HEK293 (cell line): ENCODE data around the gene GATA2.

Experiments used
- CTCF ChIA-PET: fragments of 350-600 bp; formaldehyde crosslinking; extraction: SDS; loops from one replicate; lab custom pipeline; 2021; ENCODE audit warnings: antibody characterized with exemption; lab: Yijun Ruan, JAX
- POLR2A ChIA-PET: fragments of 300-600 bp; formaldehyde crosslinking; extraction: SDS; loops from one replicate; lab custom pipeline; 2020; ENCODE audit warnings: antibody characterized with exemption, inconsistent platforms; lab: Yijun Ruan, JAX
- H3K27ac ChIP-seq: fragments of 200-500 bp; sonication (Bioruptor generic); 2 replicates; pipeline ENCODE4 v1.5.1; 2014; ENCODE audit warnings: low read depth, low read length, control low read depth, inconsistent platforms; ENCODE audit errors: extremely low read depth
- H3K36me3 ChIP-seq, 2 experiments: fragments of 200-500 bp in 1 of 2; sonication (Bioruptor generic) in 1 of 2; 1 replicate in 1 of 2; 2 replicates in 1 of 2; pipeline ENCODE4 v1.5.1; 2014 to 2017; ENCODE audit warnings: inconsistent platforms in 2 of 2, low read length in 2 of 2; ENCODE audit not compliant: control insufficient read depth in 2 of 2, insufficient read depth in 1 of 2
- H3K4me1 ChIP-seq: fragments of 200-500 bp; sonication (Bioruptor generic); 2 replicates; pipeline ENCODE4 v1.5.1; 2014; ENCODE audit warnings: mild to moderate bottlenecking, low read length, inconsistent platforms; ENCODE audit not compliant: control insufficient read depth, insufficient read depth
- H3K4me3 ChIP-seq: 2 replicates; pipeline ENCODE4 v1.5.1; 2011; ENCODE audit warnings: low read depth, mild to moderate bottlenecking, control low read depth, low read length, moderate library complexity
- H3K9me3 ChIP-seq: fragments of 200-500 bp; sonication (Bioruptor generic); 2 replicates; pipeline ENCODE4 v1.5.1; 2014; ENCODE audit warnings: low read depth, low read length, inconsistent platforms; ENCODE audit not compliant: control insufficient read depth, insufficient read depth
- AEBP2 ChIP-seq: fragments of 450-650 bp; formaldehyde crosslinking; IDR thresholded peaks from 2 replicates; pipeline ENCODE4 v1.5.1; 2016; ENCODE audit warnings: missing biosample characterization, missing genetic modification characterization, borderline replicate concordance
- ATF2 ChIP-seq: fragments of 450-650 bp; formaldehyde crosslinking; IDR thresholded peaks from 2 replicates; pipeline ENCODE4 v1.5.1; 2016; ENCODE audit warnings: missing biosample characterization, missing genetic modification characterization, low read depth
- BCL6B ChIP-seq: fragments of 450-650 bp; formaldehyde crosslinking; IDR thresholded peaks from 2 replicates; pipeline ENCODE4 v1.5.1; 2017; ENCODE audit warnings: missing biosample characterization, missing genetic modification characterization
- GLI4 ChIP-seq: fragments of 450-650 bp; formaldehyde crosslinking; IDR thresholded peaks from 2 replicates; pipeline ENCODE4 v1.5.1; 2016; ENCODE audit warnings: missing biosample characterization, missing genetic modification characterization
- GLIS1 ChIP-seq: fragments of 450-650 bp; formaldehyde crosslinking; IDR thresholded peaks from 2 replicates; pipeline ENCODE4 v1.5.1; 2016; ENCODE audit warnings: missing biosample characterization, missing genetic modification characterization
- KLF16 ChIP-seq: fragments of 450-650 bp; formaldehyde crosslinking; IDR thresholded peaks from 2 replicates; pipeline ENCODE4 v1.5.1; 2017; ENCODE audit warnings: missing biosample characterization, missing genetic modification characterization
- RBAK ChIP-seq: fragments of 450-650 bp; formaldehyde crosslinking; IDR thresholded peaks from 2 replicates; pipeline ENCODE4 v1.5.1; 2016; ENCODE audit warnings: missing biosample characterization, missing genetic modification characterization
- SP3 ChIP-seq: fragments of 450-650 bp; formaldehyde crosslinking; IDR thresholded peaks from 2 replicates; pipeline ENCODE4 v1.5.1; 2016; ENCODE audit warnings: missing biosample characterization, missing genetic modification characterization
- TRIM28 ChIP-seq: IDR thresholded peaks from 2 replicates; pipeline ENCODE4 v1.6.1; 2011; ENCODE audit warnings: low read length, control low read depth, borderline replicate concordance
- TSHZ1 ChIP-seq: fragments of 450-650 bp; formaldehyde crosslinking; IDR thresholded peaks from 2 replicates; pipeline ENCODE4 v1.5.1; 2016; ENCODE audit warnings: missing biosample characterization, missing genetic modification characterization, borderline replicate concordance
- WT1 ChIP-seq: fragments of 450-650 bp; formaldehyde crosslinking; IDR thresholded peaks from 2 replicates; pipeline ENCODE4 v1.5.1; 2016; ENCODE audit warnings: missing biosample characterization, missing genetic modification characterization
- ZBTB44 ChIP-seq: fragments of 450-650 bp; IDR thresholded peaks from 2 replicates; pipeline ENCODE4 v1.5.1; 2018; ENCODE audit warnings: missing biosample characterization, mild to moderate bottlenecking, missing genetic modification characterization
- ZNF26 ChIP-seq: fragments of 450-650 bp; formaldehyde crosslinking; IDR thresholded peaks from 2 replicates; pipeline ENCODE4 v1.5.1; 2016; ENCODE audit warnings: missing biosample characterization, missing genetic modification characterization
- ZNF394 ChIP-seq: fragments of 450-650 bp; formaldehyde crosslinking; IDR thresholded peaks from 2 replicates; pipeline ENCODE4 v1.5.1; 2016; ENCODE audit warnings: missing biosample characterization, missing genetic modification characterization, mild to moderate bottlenecking, moderate library complexity, borderline replicate concordance
- ZNF488 ChIP-seq: fragments of 450-650 bp; formaldehyde crosslinking; IDR thresholded peaks from 2 replicates; pipeline ENCODE4 v1.5.1; 2016; ENCODE audit warnings: missing biosample characterization, missing genetic modification characterization
- ZNF621 ChIP-seq: fragments of 450-650 bp; formaldehyde crosslinking; IDR thresholded peaks from 2 replicates; pipeline ENCODE4 v1.5.1; 2017; ENCODE audit warnings: missing biosample characterization, missing genetic modification characterization
- ZNF660 ChIP-seq: fragments of 450-650 bp; IDR thresholded peaks from 2 replicates; pipeline ENCODE4 v1.5.1; 2018; ENCODE audit warnings: missing biosample characterization, mild to moderate bottlenecking, missing genetic modification characterization
- ZNF791 ChIP-seq: fragments of 450-650 bp; formaldehyde crosslinking; IDR thresholded peaks from 2 replicates; pipeline ENCODE4 v1.5.1; 2016; ENCODE audit warnings: missing biosample characterization, missing genetic modification characterization
- ZNF792 ChIP-seq: fragments of 450-650 bp; formaldehyde crosslinking; IDR thresholded peaks from 2 replicates; pipeline ENCODE4 v1.5.1; 2016; ENCODE audit warnings: missing biosample characterization, missing genetic modification characterization
- ZNF830 ChIP-seq: fragments of 450-650 bp; IDR thresholded peaks from 2 replicates; pipeline ENCODE4 v1.5.0; 2018; ENCODE audit warnings: missing biosample characterization, missing genetic modification characterization, low read depth, mild to moderate bottlenecking, moderate library complexity
- ZSCAN16 ChIP-seq: fragments of 450-650 bp; formaldehyde crosslinking; IDR thresholded peaks from 2 replicates; pipeline ENCODE4 v1.5.1; 2016; ENCODE audit warnings: missing biosample characterization, missing genetic modification characterization

Gene GATA2

GRCh38 chr3:128541246-128541645 lies 48.2 kb upstream of the GATA2 start:
- H3K4me1 ChIP-seq: no peaks in the 10 kb centered on the region
- ChIA-PET CTCF (no interaction called here), POLR2A (no interaction called here)
- no peaks in the 10 kb centered on the region for H3K9me3 ChIP-seq
- H3K27ac ChIP-seq: no peak overlapping the region
- TF ChIP-seq ZSCAN16 (tag by site-specific recombination) (no peak), ZNF488 (tag by site-specific recombination) (no peak), ZNF394 (tag by site-specific recombination) (no peak), ZNF792 (tag by site-specific recombination) (no peak), ZNF660 (tag by site-specific recombination) (no peak), ZNF791 (tag by site-specific recombination) (no peak), ZNF26 (tag by site-specific recombination) (no peak), AEBP2 (tag by site-specific recombination) (no peak), BCL6B (tag by site-specific recombination) (no peak), ZNF621 (tag by site-specific recombination) (no peak), GLI4 (tag by site-specific recombination) (no peak), KLF16 (tag by site-specific recombination) (no peak), TRIM28 (no peak)
- TF ChIP-seq, all 188 proteins: peak for 0
- no peak overlapping the region for H3K4me3 ChIP-seq
- no peaks in the 10 kb centered on the region for H3K36me3 ChIP-seq

GRCh38 chr3:128539376-128539775 lies 46.4 kb upstream of the GATA2 start:
- Histone ChIP-seq H3K36me3 (no peaks in the 10 kb centered on the region), H3K4me3 (no peak overlapping the region), H3K27ac (no peak overlapping the region), H3K9me3 (no peaks in the 10 kb centered on the region), H3K4me1 (no peaks in the 10 kb centered on the region)
- ChIA-PET POLR2A (no interaction called here), CTCF (interaction anchor here (0.8 to 1.2 kb wide), 4 partner anchors 18 to 199 kb away, joined by 3 read pairs; no protein-coding TSS in a partner anchor)
- TF ChIP-seq ATF2 (tag by site-specific recombination): no peak
- TF ChIP-seq BCL6B (tag by site-specific recombination): no peak
- no peak for TF ChIP-seq SP3 (tag by site-specific recombination)
- no peak for TF ChIP-seq ZNF830 (tag by site-specific recombination)
- TF ChIP-seq TSHZ1 (tag by site-specific recombination): no peak
- TF ChIP-seq GLIS1 (tag by site-specific recombination): no peak
- TF ChIP-seq WT1 (tag by site-specific recombination): no peak
- no peak for TF ChIP-seq ZBTB44 (tag by site-specific recombination)
- no peak for TF ChIP-seq RBAK (tag by site-specific recombination)
